HepG2 (cell line): ENCODE results near the gene JUND. TPM values are rescaled to one million over a fixed set of nuclear protein-coding genes. Genes with fewer than 3 reads are reported as not detected.

Experiments used
- BHLHE40 ChIP-seq: IDR thresholded peaks from 2 replicates; pipeline ENCODE4 v1.6.1; 2011; ENCODE audit warnings: low read length, improper control_type of control experiment
- CBX5 ChIP-seq: sonication (generic); formaldehyde crosslinking; IDR thresholded peaks from 2 replicates; pipeline ENCODE4 v1.4.0; 2020; ENCODE audit warnings: missing genetic modification reagents, borderline replicate concordance
- CSRNP1 ChIP-seq: sonication (generic); formaldehyde crosslinking; IDR thresholded peaks from 2 replicates; pipeline ENCODE4 v1.8.1; 2023; ENCODE audit warnings: mild to moderate bottlenecking, missing genetic modification reagents
- DNMT1 ChIP-seq: sonication (generic); formaldehyde crosslinking; IDR thresholded peaks from 2 replicates; pipeline ENCODE4 v1.5.1; 2020; ENCODE audit warnings: mild to moderate bottlenecking, missing genetic modification reagents
- GMEB1 ChIP-seq: sonication (generic); formaldehyde crosslinking; IDR thresholded peaks from 2 replicates; pipeline ENCODE4 v1.5.1; 2020; ENCODE audit warnings: missing genetic modification reagents, mild to moderate bottlenecking, borderline replicate concordance
- KDM3A ChIP-seq: IDR thresholded peaks from 2 replicates; pipeline ENCODE4 v1.6.1; 2018; ENCODE audit warnings: low read depth, missing compliant biosample characterization
- KIAA2018 ChIP-seq: sonication (generic); formaldehyde crosslinking; IDR thresholded peaks from 2 replicates; pipeline ENCODE4 v1.5.0; 2020; ENCODE audit warnings: mild to moderate bottlenecking, missing genetic modification reagents, borderline replicate concordance
- MAFK ChIP-seq, 2 experiments: IDR thresholded peaks in 1 of 2; conservative IDR thresholded peaks in 1 of 2; 2 replicates each; pipeline ENCODE4 v1.6.1; 2011; ENCODE audit warnings: improper control_type of control experiment in 2 of 2, low read length in 2 of 2
- PHB2 ChIP-seq: fragments of 450-650 bp; IDR thresholded peaks from 2 replicates; pipeline ENCODE4 v1.6.1; 2018; ENCODE audit not compliant: partially characterized antibody
- RBM39 ChIP-seq: fragments of 200-400 bp; formaldehyde crosslinking; IDR thresholded peaks from one replicate; pipeline ENCODE4 v1.6.1; 2018; ENCODE audit warnings: antibody characterized with exemption, mild to moderate bottlenecking, low read depth, low read length; ENCODE audit not compliant: poor library complexity, severe bottlenecking
- SAFB2 ChIP-seq: sonication (generic); formaldehyde crosslinking; IDR thresholded peaks from 2 replicates; pipeline ENCODE4 v1.5.1; 2020; ENCODE audit warnings: missing genetic modification reagents, low read depth, mild to moderate bottlenecking, borderline replicate concordance
- SMAD9 ChIP-seq: sonication (generic); formaldehyde crosslinking; IDR thresholded peaks from 2 replicates; pipeline ENCODE4 v1.5.1; 2020; ENCODE audit warnings: mild to moderate bottlenecking, missing genetic modification reagents
- SMARCC2 ChIP-seq: fragments of 450-650 bp; IDR thresholded peaks from 2 replicates; pipeline ENCODE4 v1.6.1; 2017; ENCODE audit warnings: antibody characterized with exemption, mild to moderate bottlenecking
- ZNF33B ChIP-seq: sonication (generic); formaldehyde crosslinking; IDR thresholded peaks from 2 replicates; pipeline ENCODE4 v1.5.1; 2020; ENCODE audit warnings: mild to moderate bottlenecking, missing genetic modification reagents
- ZNF432 ChIP-seq: sonication (generic); formaldehyde crosslinking; IDR thresholded peaks from 2 replicates; pipeline ENCODE4 v1.5.0; 2020; ENCODE audit warnings: missing genetic modification reagents, mild to moderate bottlenecking, borderline replicate concordance
- ZNF749 ChIP-seq: sonication (generic); formaldehyde crosslinking; IDR thresholded peaks from 2 replicates; pipeline ENCODE4 v1.8.0; 2022; ENCODE audit warnings: mild to moderate bottlenecking, missing genetic modification reagents, moderate library complexity, borderline replicate concordance
- polyA plus RNA-seq, 8 experiments: library from polyadenylated mRNA; depleted of rRNA in 3 of 8; stranded (reverse) in 7 of 8; unstranded in 1 of 8; fragments of >200 nt; fragmentation: Illumina TruSeq in 4 of 8; extraction: Trizol in 4 of 8; gene quantifications; 2 replicates each; pipeline versions ENCODE4 v1.2.1 to v1.2.3, GENCODE V29; 2011 to 2016; ENCODE audit warnings: low read depth in 4 of 8, missing spikeins in 1 of 8, mixed read lengths in 1 of 8; ENCODE audit not compliant: insufficient read depth in 1 of 8
- total RNA-seq, 5 experiments: library from RNA; depleted of rRNA; stranded (reverse); fragments of >200 nt; fragmentation: Illumina TruSeq; extraction: Trizol; gene quantifications; 2 replicates each; pipeline ENCODE4 v1.2.3, GENCODE V29; 2016; ENCODE audit warnings: low read depth in 1 of 5

JUND gene
- total and polyA plus RNA-seq, 2 of the 13 experiments (the other 11 are each of a cell fraction or from before 2014, with no cell fraction given) = 41.2 to 59.8 TPM

- TF ChIP-seq KIAA2018 (CRISPR knock-in tag) (no peak), DNMT1 (CRISPR knock-in tag) (no peak; the same call in 1 of the 2 replicates), BHLHE40 (no peak), ZNF749 (0 out of 2 replicates have a peak, but pooled peaks have one; percentile 25), PHB2 (no peak), SAFB2 (CRISPR knock-in tag) (no peak; the same call in 1 of the 2 replicates), ZNF33B (no peak), CBX5 (peak; percentile 18; the same call in 1 of the 2 replicates), CSRNP1 (CRISPR knock-in tag) (no peak), RBM39 (peak; percentile 88), GMEB1 (CRISPR knock-in tag) (no peak), KDM3A (CRISPR knock-in tag) (no peak), SMAD9 (CRISPR knock-in tag) (no peak), SMARCC2 (no peak), ZNF432 (CRISPR knock-in tag) (no peak), MAFK (conservative IDR thresholded peaks at IDR 0.05 in 1 of 2, IDR thresholded peaks at IDR 0.05 in 1 of 2; ENCODE audit: low read length in 2 of 2) (no peak)
These were observed 36.8 kb upstream of the JUND start (continued) for GRCh38 chr19:18317961-18318800.
